SJCRH30 (cell line): ENCODE data around the gene MLLT3. TPM values are rescaled to one million over a fixed set of nuclear protein-coding genes. Genes with fewer than 3 reads are reported as not detected.
"Not testable (repeated sequence)": the region's sequence is repeated elsewhere in the genome, so short reads cannot be mapped to it uniquely, and the experiment has no call there.

Experiments used
- DNase-seq, 2 experiments: peaks; one replicate each; pipeline ENCODE4 v3.0.0-alpha.2; 2015 to 2020
- H3K27ac ChIP-seq: fragments of 250-450 bp; sonication (Bioruptor Pico); 2 replicates; pipeline ENCODE4 v1.5.1; 2020; ENCODE audit warnings: mild to moderate bottlenecking, moderate library complexity
- H3K27me3 ChIP-seq: fragments of 250-450 bp; sonication (Bioruptor Pico); 2 replicates; pipeline ENCODE4 v1.5.1; 2020; ENCODE audit warnings: mild to moderate bottlenecking, moderate library complexity
- H3K36me3 ChIP-seq: fragments of 250-450 bp; sonication (Bioruptor Pico); 2 replicates; pipeline ENCODE4 v1.5.1; 2020; ENCODE audit warnings: mild to moderate bottlenecking, moderate library complexity
- H3K4me1 ChIP-seq: fragments of 250-450 bp; sonication (Bioruptor Pico); 2 replicates; pipeline ENCODE4 v1.5.1; 2020; ENCODE audit warnings: mild to moderate bottlenecking, moderate library complexity
- H3K4me3 ChIP-seq: fragments of 250-450 bp; sonication (Bioruptor Pico); 2 replicates; pipeline ENCODE4 v1.5.1; 2020; ENCODE audit warnings: mild to moderate bottlenecking, moderate library complexity
- H3K9me3 ChIP-seq: fragments of 250-450 bp; sonication (Bioruptor Pico); replicated peaks from 2 replicates; pipeline ENCODE4 v1.5.1; 2020; ENCODE audit warnings: mild to moderate bottlenecking, moderate library complexity
- total RNA-seq: library from RNA; depleted of rRNA; stranded (reverse); fragments of >200 nt; shearing (Covaris generic); gene quantifications from 2 replicates; pipeline ENCODE4 v1.2.3, GENCODE V29; 2014

The MLLT3 gene
- total RNA-seq, 1 experiment from 2014 or later: 30.9 TPM

DNA sequence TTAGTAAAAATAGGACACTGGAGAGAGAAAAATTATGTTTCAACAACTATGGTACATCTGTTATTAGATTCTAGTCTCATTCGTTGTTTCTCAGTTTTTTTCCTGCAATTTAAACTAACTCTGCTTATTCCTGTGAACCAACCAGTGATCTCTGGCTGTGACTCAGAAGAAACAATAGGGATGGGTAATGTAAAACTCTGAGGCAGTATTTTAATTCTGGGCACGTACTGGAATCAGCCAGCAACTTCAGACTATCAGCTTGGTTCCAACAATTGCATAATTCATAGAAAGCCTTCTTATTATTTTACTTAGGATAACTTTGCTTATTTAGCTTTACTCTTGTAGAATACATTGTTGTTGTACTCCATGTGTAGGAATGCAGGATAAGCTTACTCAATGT, 28.8 kb downstream of the MLLT3 start:
- no peaks in the 10 kb centered on the region; the same call in 1 of the 2 replicates for H3K9me3 ChIP-seq
- no peaks in the 10 kb centered on the region for H3K27me3 ChIP-seq
- no peak for DNase-seq
- H3K4me1 ChIP-seq: no peaks in the 10 kb centered on the region
- no peak overlapping the region for H3K4me3 ChIP-seq
- no peak overlapping the region for H3K27ac ChIP-seq
- H3K36me3 ChIP-seq: no peaks in the 10 kb centered on the region

DNA sequence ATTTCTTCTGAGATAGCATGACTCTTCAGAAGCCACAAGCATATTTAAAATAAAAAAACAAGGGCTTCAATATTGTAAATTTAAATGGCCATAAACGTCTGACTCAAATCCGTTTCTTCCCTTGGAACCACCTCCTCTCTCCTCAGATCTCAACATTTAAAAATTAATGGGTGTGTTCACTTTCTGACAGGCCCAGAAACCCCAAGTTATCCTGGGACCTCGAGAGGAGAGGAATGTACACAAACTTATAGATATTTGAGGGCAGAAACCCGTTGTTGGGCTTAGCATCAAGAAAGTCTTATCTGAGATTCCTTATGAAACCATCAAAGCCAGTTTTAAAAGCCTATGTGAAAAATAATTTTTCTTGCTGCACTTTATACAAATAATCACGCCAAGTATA, 29.2 kb downstream of the MLLT3 start:
- Histone ChIP-seq H3K4me3 (no peak overlapping the region), H3K36me3 (no peaks in the 10 kb centered on the region), H3K9me3 (no peaks in the 10 kb centered on the region; the same call in 1 of the 2 replicates), H3K27ac (no peak overlapping the region), H3K4me1 (no peaks in the 10 kb centered on the region), H3K27me3 (no peaks in the 10 kb centered on the region)
- DNase-seq: no peak

GRCh38 chr9:20592673-20593072, 29.6 kb downstream of the MLLT3 start:
- no peaks in the 10 kb centered on the region for H3K27me3 ChIP-seq
- no peak overlapping the region for H3K27ac ChIP-seq
- H3K9me3 ChIP-seq: no peaks in the 10 kb centered on the region; the same call in 1 of the 2 replicates
- no peak overlapping the region for H3K4me3 ChIP-seq
- no peak for DNase-seq
- no peaks in the 10 kb centered on the region for H3K36me3 ChIP-seq
- H3K4me1 ChIP-seq: no peaks in the 10 kb centered on the region

- no peak for DNase-seq
- H3K9me3 ChIP-seq: no peaks in the 10 kb centered on the region; the same call in 1 of the 2 replicates
Observed at GRCh38 chr9:20591223-20591622, 31.1 kb downstream of the MLLT3 start.

DNA sequence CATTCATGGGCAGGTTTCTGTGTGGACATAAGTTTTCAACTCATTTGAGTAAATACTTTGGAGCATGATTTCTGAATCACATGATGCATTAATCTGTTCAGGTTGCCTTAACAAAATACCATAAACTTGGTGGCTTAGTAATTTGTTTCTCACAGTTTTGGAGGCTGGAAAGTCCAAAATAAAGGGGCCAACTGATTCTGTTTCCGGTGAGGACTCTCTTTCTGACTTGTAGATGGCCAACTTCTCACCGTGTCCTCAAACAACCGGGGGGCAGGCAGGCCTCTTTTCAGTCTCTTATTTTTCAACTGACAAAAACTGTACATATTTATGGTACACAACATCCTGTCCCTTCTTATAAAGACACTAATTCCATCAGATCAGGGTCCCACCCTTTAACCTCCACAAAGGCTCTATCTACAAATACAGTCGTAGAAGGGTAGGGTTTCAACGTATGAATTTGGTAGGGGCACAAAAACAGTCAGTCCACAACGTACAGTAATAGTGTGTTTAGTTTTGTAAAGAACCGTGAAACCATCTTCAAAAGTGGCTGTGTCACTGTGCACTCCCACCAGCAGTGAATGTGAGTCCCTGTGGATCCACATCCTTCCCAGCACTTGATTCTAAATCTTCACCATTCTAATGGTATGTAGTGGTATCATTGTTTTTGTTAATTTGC, 37.2 kb downstream of the MLLT3 start:
- H3K4me3 ChIP-seq: no peak overlapping the region
- H3K27ac ChIP-seq: no peak overlapping the region
- no peak for DNase-seq
- H3K27me3 ChIP-seq: no peaks in the 10 kb centered on the region
- no peaks in the 10 kb centered on the region; the same call in 1 of the 2 replicates for H3K9me3 ChIP-seq
- H3K36me3 ChIP-seq: no peaks in the 10 kb centered on the region
- H3K4me1 ChIP-seq: no peaks in the 10 kb centered on the region

More at GRCh38 chr9:20591223-20591622, 31.1 kb downstream of the MLLT3 start:
- Histone ChIP-seq H3K4me3 (no peak overlapping the region), H3K27me3 (no peaks in the 10 kb centered on the region), H3K4me1 (no peaks in the 10 kb centered on the region), H3K27ac (no peak overlapping the region), H3K36me3 (no peaks in the 10 kb centered on the region)

DNA sequence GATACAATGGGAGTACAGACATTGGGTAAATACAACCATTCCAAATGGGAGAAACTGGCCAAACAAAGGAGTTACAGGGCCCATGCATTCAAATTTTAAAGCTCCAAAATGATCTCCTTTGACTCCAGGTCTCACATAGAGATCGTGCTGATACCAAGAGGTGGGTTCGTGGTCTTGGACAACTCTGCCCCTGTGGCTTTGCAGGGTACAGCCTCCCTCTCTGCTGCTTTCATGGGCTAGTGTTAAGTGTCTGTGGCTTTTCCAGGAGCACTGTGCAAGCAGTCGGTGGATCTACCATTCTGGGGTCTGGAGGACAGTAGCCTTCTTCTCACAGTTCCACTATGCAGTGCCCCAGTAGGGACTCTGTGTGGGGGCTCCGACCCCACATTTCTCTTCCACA, 39.2 kb downstream of the MLLT3 start:
- not testable (repeated sequence) for H3K9me3 ChIP-seq, H3K27me3 ChIP-seq, DNase-seq, H3K27ac ChIP-seq, H3K36me3 ChIP-seq, H3K4me1 ChIP-seq, H3K4me3 ChIP-seq

DNA sequence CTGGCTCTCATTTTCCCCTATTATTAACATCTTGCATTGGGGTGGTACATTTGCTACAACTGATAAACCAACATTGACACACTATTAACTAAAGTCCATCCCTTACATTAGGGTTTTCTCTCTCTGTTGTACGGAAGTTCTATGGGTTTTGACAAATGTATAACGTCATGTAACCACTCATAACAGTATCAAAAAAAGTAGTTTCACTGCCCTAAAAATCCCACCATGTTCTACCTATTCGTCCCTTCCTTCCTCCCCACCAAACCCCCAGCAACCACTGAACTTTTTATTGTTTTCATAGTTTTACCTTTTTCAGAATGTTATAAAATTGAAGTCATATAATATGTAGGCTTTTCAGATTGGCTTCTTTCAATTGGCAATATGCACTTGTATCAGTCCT, 40.1 kb downstream of the MLLT3 start:
- no peaks in the 10 kb centered on the region for H3K36me3 ChIP-seq
- H3K27ac ChIP-seq: no peak overlapping the region
- DNase-seq: no peak
- no peaks in the 10 kb centered on the region for H3K27me3 ChIP-seq
- H3K4me1 ChIP-seq: no peaks in the 10 kb centered on the region
- H3K9me3 ChIP-seq: no peaks in the 10 kb centered on the region
- no peak overlapping the region for H3K4me3 ChIP-seq

GRCh38 chr9:20580673-20581072, 41.6 kb downstream of the MLLT3 start:
- Histone ChIP-seq H3K4me3 (no peak overlapping the region), H3K4me1 (no peaks in the 10 kb centered on the region), H3K9me3 (no peaks in the 10 kb centered on the region), H3K27ac (no peak overlapping the region), H3K36me3 (no peaks in the 10 kb centered on the region), H3K27me3 (no peaks in the 10 kb centered on the region)
- DNase-seq: no peak

GRCh38 chr9:20579524-20580314, 42.6 kb downstream of the MLLT3 start:
- no peaks in the 10 kb centered on the region for H3K27me3 ChIP-seq
- no peaks in the 10 kb centered on the region for H3K9me3 ChIP-seq
- no peaks in the 10 kb centered on the region for H3K4me1 ChIP-seq
- H3K4me3 ChIP-seq: no peak overlapping the region
- H3K36me3 ChIP-seq: no peaks in the 10 kb centered on the region
- DNase-seq: no peak
- no peak overlapping the region for H3K27ac ChIP-seq

DNA sequence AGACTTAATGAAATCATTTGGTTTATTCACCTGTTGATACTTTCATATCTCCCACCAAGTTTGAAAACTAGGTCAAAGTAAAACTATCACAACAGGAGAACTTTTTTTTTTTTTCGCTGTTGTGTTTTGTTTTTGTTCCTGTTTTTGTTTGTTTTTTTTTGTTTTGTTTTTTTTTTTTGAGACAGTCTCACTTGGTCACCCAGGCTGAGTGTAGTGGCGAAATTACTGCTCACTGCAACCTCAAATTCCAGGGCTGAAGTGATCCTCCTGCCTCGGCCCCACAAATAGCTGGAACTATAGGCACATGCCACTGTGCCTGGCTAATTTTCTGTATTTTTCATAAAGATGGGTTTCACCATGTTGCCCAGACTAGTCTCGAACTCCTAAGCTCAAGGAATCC, 49.3 kb downstream of the MLLT3 start:
- Histone ChIP-seq H3K27me3 (no peaks in the 10 kb centered on the region), H3K36me3 (no peaks in the 10 kb centered on the region), H3K4me3 (no peak overlapping the region), H3K4me1 (no peaks in the 10 kb centered on the region), H3K27ac (no peak overlapping the region), H3K9me3 (no peaks in the 10 kb centered on the region)
- no peak for DNase-seq

GRCh38 chr9:20570756-20571155, 51.5 kb downstream of the MLLT3 start:
- no peaks in the 10 kb centered on the region for H3K27me3 ChIP-seq
- H3K9me3 ChIP-seq: no peaks in the 10 kb centered on the region
- no peak overlapping the region for H3K4me3 ChIP-seq
- DNase-seq: no peak
- H3K4me1 ChIP-seq: no peaks in the 10 kb centered on the region
- H3K36me3 ChIP-seq: no peaks in the 10 kb centered on the region
- H3K27ac ChIP-seq: no peak overlapping the region

DNA sequence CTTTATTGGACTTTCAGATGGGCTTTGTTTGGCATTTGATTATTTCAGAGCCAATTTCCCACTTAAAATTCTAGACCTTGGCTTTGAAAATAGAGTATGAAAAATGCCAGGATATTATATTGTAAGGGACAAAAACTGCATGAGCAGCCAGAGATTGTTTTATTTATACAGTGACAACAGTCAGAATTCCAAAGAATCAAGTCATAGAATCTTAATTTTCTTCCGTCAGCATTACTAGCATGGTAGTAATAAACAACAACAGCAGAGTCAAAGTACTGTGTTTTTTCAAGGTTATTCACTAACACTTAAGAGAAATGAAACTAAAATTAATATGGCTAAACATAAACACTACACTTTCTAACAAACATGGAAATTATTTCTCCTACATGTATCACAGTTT, 52.2 kb downstream of the MLLT3 start:
- Histone ChIP-seq H3K4me3 (no peak overlapping the region), H3K27ac (no peak overlapping the region), H3K36me3 (no peaks in the 10 kb centered on the region), H3K9me3 (no peaks in the 10 kb centered on the region), H3K4me1 (peaks cover 3% of the 10 kb centered on the region), H3K27me3 (no peaks in the 10 kb centered on the region)
- DNase-seq: no peak

- Histone ChIP-seq H3K4me3 (no peak overlapping the region), H3K27ac (no peak overlapping the region), H3K36me3 (no peaks in the 10 kb centered on the region), H3K27me3 (no peaks in the 10 kb centered on the region), H3K4me1 (peaks cover 9% of the 10 kb centered on the region), H3K9me3 (no peaks in the 10 kb centered on the region)
- no peak for DNase-seq
Observed at GRCh38 chr9:20569525-20569924, 52.8 kb downstream of the MLLT3 start.

GRCh38 chr9:20568400-20568799, 53.9 kb downstream of the MLLT3 start:
- no peak overlapping the region for H3K27ac ChIP-seq
- no peak for DNase-seq
- peaks cover 19% of the 10 kb centered on the region for H3K4me1 ChIP-seq
- no peaks in the 10 kb centered on the region for H3K36me3 ChIP-seq
- H3K4me3 ChIP-seq: no peak overlapping the region
- H3K27me3 ChIP-seq: no peaks in the 10 kb centered on the region
- no peaks in the 10 kb centered on the region for H3K9me3 ChIP-seq

- Histone ChIP-seq H3K9me3 (no peaks in the 10 kb centered on the region), H3K4me1 (peaks cover 19% of the 10 kb centered on the region), H3K27me3 (no peaks in the 10 kb centered on the region), H3K36me3 (no peaks in the 10 kb centered on the region), H3K27ac (no peak overlapping the region), H3K4me3 (no peak overlapping the region)
- no peak for DNase-seq
Observed at GRCh38 chr9:20566401-20566800, 55.9 kb downstream of the MLLT3 start.
